Osteocyte (in vitro differentiated cells): Measurements from ENCODE around the gene TAS2R39. TPM values are rescaled to one million over a fixed set of nuclear protein-coding genes. Genes with fewer than 3 reads are reported as not detected.

ENCODE experiments used
- DNase-seq: peaks from one replicate; pipeline ENCODE4 v3.0.0; 2021; ENCODE audit warnings: mixed read lengths; ENCODE audit not compliant: unreplicated experiment; ENCODE audit errors: extremely low spot score
- H3K27ac Mint-ChIP-seq: one replicate; pipeline ENCODE4 v1.8.0; 2021; ENCODE audit warnings: mild to moderate bottlenecking, mixed read lengths; ENCODE audit not compliant: unreplicated experiment
- H3K27me3 Mint-ChIP-seq: one replicate; pipeline ENCODE4 v1.8.0; 2021; ENCODE audit warnings: mixed read lengths; ENCODE audit not compliant: unreplicated experiment
- H3K36me3 Mint-ChIP-seq: one replicate; pipeline ENCODE4 v1.8.0; 2021; ENCODE audit warnings: mixed read lengths; ENCODE audit not compliant: unreplicated experiment
- H3K4me1 Mint-ChIP-seq: one replicate; pipeline ENCODE4 v1.8.0; 2021; ENCODE audit warnings: mixed read lengths; ENCODE audit not compliant: unreplicated experiment
- H3K4me3 Mint-ChIP-seq: one replicate; pipeline ENCODE4 v1.8.0; 2021; ENCODE audit warnings: mild to moderate bottlenecking, moderate library complexity, mixed read lengths; ENCODE audit not compliant: unreplicated experiment
- H3K9me3 Mint-ChIP-seq: one replicate; pipeline ENCODE4 v1.8.0; 2021; ENCODE audit warnings: mixed read lengths; ENCODE audit not compliant: unreplicated experiment
- CTCF ChIP-seq: fragments of 200-600 bp; sonication (generic); IDR thresholded peaks from 2 replicates; pipeline ENCODE4 v1.5.0; 2021; ENCODE audit warnings: antibody characterized with exemption, mild to moderate bottlenecking, moderate library complexity
- total RNA-seq: library from RNA; stranded (reverse); gene quantifications from 2 replicates; pipeline ENCODE4 v1.2.1, GENCODE V29; 2021

Gene TAS2R39
- total RNA-seq, 1 donor from 2014 or later: not detected

- Mint-ChIP-seq H3K27me3 (peaks cover 28% of the 10 kb centered on the region), H3K4me3 (no peak overlapping the region), H3K4me1 (peaks cover 3% of the 10 kb centered on the region), H3K27ac (no peak overlapping the region), H3K9me3 (peaks cover 14% of the 10 kb centered on the region), H3K36me3 (no peaks in the 10 kb centered on the region)
- TF ChIP-seq CTCF: no peak
- no peak for DNase-seq
Observed at GRCh38 chr7:143181349-143181748, 1.9 kb upstream of the TAS2R39 start.

GRCh38 chr7:143185551-143185950 lies 2.3 kb downstream of the TAS2R39 start:
- H3K36me3 Mint-ChIP-seq: no peaks in the 10 kb centered on the region
- H3K27me3 Mint-ChIP-seq: peaks cover 39% of the 10 kb centered on the region
- H3K4me1 Mint-ChIP-seq: peaks cover 3% of the 10 kb centered on the region
- H3K4me3 Mint-ChIP-seq: no peak overlapping the region
- no peak for DNase-seq
- TF ChIP-seq CTCF: no peak
- H3K9me3 Mint-ChIP-seq: no peaks in the 10 kb centered on the region
- no peak overlapping the region for H3K27ac Mint-ChIP-seq

- TF ChIP-seq CTCF: no peak
- Mint-ChIP-seq H3K4me3 (no peak overlapping the region), H3K4me1 (peaks cover 3% of the 10 kb centered on the region)
Observed at GRCh38 chr7:143188994-143189393, 5.8 kb downstream of the TAS2R39 start.

GRCh38 chr7:143193880-143194279 lies 10.7 kb downstream of the TAS2R39 start:
- H3K36me3 Mint-ChIP-seq: no peaks in the 10 kb centered on the region
- no peak for TF ChIP-seq CTCF
- peaks cover 18% of the 10 kb centered on the region for H3K9me3 Mint-ChIP-seq
- peaks cover 45% of the 10 kb centered on the region for H3K27me3 Mint-ChIP-seq
- no peak overlapping the region for H3K4me3 Mint-ChIP-seq
- H3K27ac Mint-ChIP-seq: no peak overlapping the region
- no peak for DNase-seq
- no peaks in the 10 kb centered on the region for H3K4me1 Mint-ChIP-seq

More at GRCh38 chr7:143188994-143189393, 5.8 kb downstream of the TAS2R39 start:
- no peak for DNase-seq
- no peaks in the 10 kb centered on the region for H3K9me3 Mint-ChIP-seq
- H3K27ac Mint-ChIP-seq: no peak overlapping the region
- no peaks in the 10 kb centered on the region for H3K36me3 Mint-ChIP-seq
- peaks cover 38% of the 10 kb centered on the region for H3K27me3 Mint-ChIP-seq

- Mint-ChIP-seq H3K36me3 (no peaks in the 10 kb centered on the region), H3K9me3 (peaks cover 20% of the 10 kb centered on the region), H3K27me3 (peaks cover 62% of the 10 kb centered on the region), H3K4me3 (no peak overlapping the region), H3K27ac (no peak overlapping the region), H3K4me1 (no peaks in the 10 kb centered on the region)
- no peak for TF ChIP-seq CTCF
- DNase-seq: no peak
Observed at GRCh38 chr7:143199040-143199439, 15.8 kb downstream of the TAS2R39 start.
